Measurements from ENCODE around the gene SNRNP70. TPM values are rescaled to one million over a fixed set of nuclear protein-coding genes. Genes with fewer than 3 reads are reported as not detected.
A peak's percentile ranks its signal among the peaks of the same experiment; 100 is the strongest.
"Not testable (repeated sequence)": the region's sequence is repeated elsewhere in the genome, so short reads cannot be mapped to it uniquely, and the experiment has no call there.

The SNRNP70 gene
- total and polyA plus RNA-seq, 5 experiments from 2014 or later, result 42.3 to 741 (median 63.4) TPM

DNA sequence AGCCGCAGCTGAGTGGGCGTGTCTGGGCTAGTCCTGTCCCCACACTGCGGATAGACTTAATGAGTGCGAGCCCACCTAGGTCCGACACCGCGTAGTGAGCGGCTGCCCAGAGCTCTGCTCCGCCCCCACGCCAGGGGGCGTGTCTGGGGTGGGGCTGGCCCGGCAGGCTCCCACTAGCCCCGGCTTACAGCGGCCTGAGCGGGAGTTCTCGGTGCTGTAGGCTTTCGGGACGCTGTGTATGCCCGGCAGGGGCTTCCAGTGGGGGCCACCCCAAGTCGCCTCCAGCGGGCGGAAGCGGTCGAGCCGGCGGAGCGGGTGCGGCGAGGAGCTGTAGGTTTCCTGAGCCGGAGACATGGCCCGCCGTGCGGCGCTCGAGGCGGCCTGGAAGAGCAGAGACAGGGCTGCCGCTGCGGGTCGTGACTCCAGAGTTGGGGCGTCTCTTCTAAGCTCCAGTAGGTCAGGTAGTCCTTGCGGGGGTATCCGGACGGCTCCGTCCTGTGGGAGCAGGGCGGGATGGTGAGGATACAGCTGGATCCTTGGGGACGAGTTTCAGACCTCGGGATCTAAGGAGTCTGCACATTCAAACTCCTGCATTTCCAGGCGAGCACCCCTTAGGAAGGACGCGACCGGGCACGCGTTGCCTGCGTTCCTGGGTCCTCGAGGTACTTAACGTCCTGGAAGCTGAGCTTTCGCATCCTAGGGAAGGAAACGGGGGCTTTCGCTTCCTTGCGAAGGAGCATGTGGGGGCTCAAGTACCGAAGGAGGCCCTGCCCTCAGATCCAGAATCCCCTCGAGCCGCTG is 28.9 kb upstream of the SNRNP70 start:
- Mint-ChIP-seq H3K9me3 (no peaks in the 10 kb centered on the region), H3K4me3 (peak overlapping the region; percentile 78 to 95 (median 90)), H3K27me3 (peaks cover 14 to 37% (median 26%) of the 10 kb centered on the region in 5 donors), H3K36me3 (no peaks in the 10 kb centered on the region), H3K27ac (peak overlapping the region in 1 of 10 donors; percentile 11), H3K4me1 (peaks cover 9 to 27% (median 18%) of the 10 kb centered on the region in 4 donors)
- ATAC-seq (peak; percentile 77 to 78), DNase-seq (peak; percentile 16 to 72 (median 49))
- POLR2A ChIA-PET, result interaction anchor here (0.7 to 1.0 kb wide), 2 partner anchors 63 to 75 kb away, joined by 3 read pairs; partner anchors contain the start of gene GYS1

DNA sequence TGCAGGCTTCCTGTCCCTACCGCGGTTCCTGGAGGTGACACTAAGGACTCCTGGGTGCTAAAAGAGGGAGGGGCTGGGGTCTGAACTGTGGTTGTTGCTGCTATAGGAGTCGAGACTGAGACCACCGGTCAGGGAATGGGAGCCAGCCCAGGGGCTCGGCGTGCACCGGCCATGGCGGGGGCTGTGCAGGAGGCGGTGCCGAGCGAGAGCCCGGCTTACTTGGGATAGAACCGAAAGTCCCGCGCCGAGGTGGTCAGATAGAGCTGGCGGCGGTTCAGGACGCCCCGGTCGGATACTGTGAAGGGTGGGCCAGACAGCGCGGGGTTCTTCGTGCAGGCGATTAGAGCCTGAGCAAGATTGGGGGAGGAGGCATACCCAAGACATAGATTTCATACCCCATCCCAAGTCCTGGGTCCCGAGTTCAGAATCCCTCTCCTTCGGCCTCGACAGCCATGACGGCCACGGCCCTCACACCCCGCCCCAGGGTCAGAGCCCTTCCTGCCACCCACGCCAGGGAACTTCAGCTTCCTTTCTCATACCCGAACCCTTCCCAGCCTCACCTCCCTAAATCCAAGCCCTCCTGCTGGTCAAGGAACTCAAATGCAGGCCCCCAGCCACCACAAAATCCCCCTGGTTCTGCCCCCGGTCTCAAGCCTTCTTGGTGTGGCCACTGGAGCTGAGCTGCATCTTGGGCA is 28.2 kb upstream of the SNRNP70 start:
- H3K4me3 Mint-ChIP-seq, result peak overlapping the region; percentile 78 to 95 (median 90)
- peaks cover 9 to 27% (median 18%) of the 10 kb centered on the region in 4 donors for H3K4me1 Mint-ChIP-seq
- DNase-seq, result peak in 2 of 10 donors; percentile 3 to 15
- peak; percentile 6 to 28 for ATAC-seq
- POLR2A ChIA-PET, result interaction anchor here (0.6 to 1.1 kb wide), 3 partner anchors 57 to 65 kb away, joined by 3 read pairs; partner anchors contain the start of genes GYS1 and LIN7B
- H3K36me3 Mint-ChIP-seq, H3K9me3 Mint-ChIP-seq: not testable (repeated sequence)
- peaks cover 14 to 40% (median 26%) of the 10 kb centered on the region in 5 donors for H3K27me3 Mint-ChIP-seq
- H3K27ac Mint-ChIP-seq, result peak overlapping the region in 3 of 10 donors; percentile 13 to 81 (median 28)

GRCh38 chr19:49057636-49058234 is 27.5 kb upstream of the SNRNP70 start, which contains the start of gene CGB7:
Gene CGB7 (minus strand): TSS chr19:49057749. CDS start chr19:49055375, 2,374 bp downstream.
- Mint-ChIP-seq H3K9me3 (no peaks in the 10 kb centered on the region), H3K36me3 (no peaks in the 10 kb centered on the region), H3K4me3 (peak within 1 kb of the TSS; percentile 78 to 95 (median 90)), H3K27me3 (peaks cover 14 to 40% (median 26%) of the 10 kb centered on the region in 5 donors), H3K4me1 (peaks cover 9 to 27% (median 18%) of the 10 kb centered on the region in 4 donors), H3K27ac (peak within 1 kb of the TSS in 5 of 10 donors; percentile 13 to 81 (median 38))
- ATAC-seq (peak; percentile 38 to 51), DNase-seq (peak in 5 of 10 donors; percentile 16 to 51 (median 32))
- POLR2A ChIA-PET, result interaction anchor here (0.6 to 1.1 kb wide), 3 partner anchors 56 to 428 kb away, joined by 3 to 5 read pairs (median 3); partner anchors contain the start of gene LIN7B

GRCh38 chr19:49058562-49058961 is 26.7 kb upstream of the SNRNP70 start:
- H3K27ac Mint-ChIP-seq, result no peak overlapping the region
- peak in 1 of 10 donors; percentile 13 for DNase-seq
- H3K9me3 Mint-ChIP-seq, result no peaks in the 10 kb centered on the region
- no peaks in the 10 kb centered on the region for H3K36me3 Mint-ChIP-seq
- H3K4me3 Mint-ChIP-seq, result peak overlapping the region in 7 of 10 donors; percentile 10 to 95 (median 84)
- H3K4me1 Mint-ChIP-seq, result peaks cover 9 to 27% (median 18%) of the 10 kb centered on the region in 4 donors
- POLR2A ChIA-PET, result interaction anchor here (0.5 to 1.1 kb wide), 2 partner anchors 56 to 619 kb away, joined by 3 read pairs; partner anchors contain the start of genes LIN7B and PRMT1
- no peak for ATAC-seq
- H3K27me3 Mint-ChIP-seq, result peaks cover 14 to 46% (median 29%) of the 10 kb centered on the region in 5 donors

DNA sequence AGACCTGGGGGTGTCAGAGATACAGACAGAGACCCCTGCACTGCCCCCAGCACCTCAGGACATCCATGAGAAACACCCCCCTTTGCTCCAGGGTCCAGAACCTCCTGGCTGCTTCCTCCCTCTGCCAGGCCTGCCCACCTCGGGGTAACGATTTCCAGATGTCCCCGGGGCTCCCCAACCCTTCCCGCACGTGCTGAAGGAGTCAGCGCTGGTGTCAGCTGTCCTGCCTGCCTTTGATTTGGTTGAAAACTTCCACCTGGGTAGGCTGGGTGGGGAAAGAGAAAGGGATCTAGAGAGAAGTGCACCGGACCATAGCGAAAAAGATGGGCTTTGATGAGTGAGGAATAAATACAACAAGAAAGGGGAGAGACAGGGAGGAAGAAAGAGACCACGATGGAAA is 26.2 kb upstream of the SNRNP70 start:
- peak overlapping the region in 5 of 10 donors; percentile 10 to 75 (median 50) for H3K4me3 Mint-ChIP-seq
- ATAC-seq, result no peak
- H3K36me3 Mint-ChIP-seq, result no peaks in the 10 kb centered on the region
- peaks cover 9 to 27% (median 18%) of the 10 kb centered on the region in 4 donors for H3K4me1 Mint-ChIP-seq
- peaks cover 14 to 51% (median 30%) of the 10 kb centered on the region in 5 donors for H3K27me3 Mint-ChIP-seq
- no peak for DNase-seq
- POLR2A ChIA-PET, result interaction anchor here (0.5 kb wide), 1 partner anchor 618 kb away, joined by 3 read pairs; the partner anchor contains the start of gene PRMT1
- no peak overlapping the region for H3K27ac Mint-ChIP-seq
- H3K9me3 Mint-ChIP-seq, result no peaks in the 10 kb centered on the region

GRCh38 chr19:49061000-49061399 is 24.3 kb upstream of the SNRNP70 start:
- Mint-ChIP-seq H3K27me3 (peaks cover 18 to 64% (median 37%) of the 10 kb centered on the region in 5 donors), H3K27ac (no peak overlapping the region), H3K4me3 (no peak overlapping the region)

GRCh38 chr19:49061445-49061844 is 23.8 kb upstream of the SNRNP70 start:
- Mint-ChIP-seq H3K9me3 (no peaks in the 10 kb centered on the region), H3K36me3 (no peaks in the 10 kb centered on the region), H3K27ac (no peak overlapping the region)

More at GRCh38 chr19:49061000-49061399, 24.3 kb upstream of the SNRNP70 start:
- H3K9me3 Mint-ChIP-seq, result no peaks in the 10 kb centered on the region
- peaks cover 9 to 26% (median 20%) of the 10 kb centered on the region in 4 donors for H3K4me1 Mint-ChIP-seq
- POLR2A ChIA-PET, result no interaction called here
- DNase-seq (no peak), ATAC-seq (no peak)
- no peaks in the 10 kb centered on the region for H3K36me3 Mint-ChIP-seq

DNA sequence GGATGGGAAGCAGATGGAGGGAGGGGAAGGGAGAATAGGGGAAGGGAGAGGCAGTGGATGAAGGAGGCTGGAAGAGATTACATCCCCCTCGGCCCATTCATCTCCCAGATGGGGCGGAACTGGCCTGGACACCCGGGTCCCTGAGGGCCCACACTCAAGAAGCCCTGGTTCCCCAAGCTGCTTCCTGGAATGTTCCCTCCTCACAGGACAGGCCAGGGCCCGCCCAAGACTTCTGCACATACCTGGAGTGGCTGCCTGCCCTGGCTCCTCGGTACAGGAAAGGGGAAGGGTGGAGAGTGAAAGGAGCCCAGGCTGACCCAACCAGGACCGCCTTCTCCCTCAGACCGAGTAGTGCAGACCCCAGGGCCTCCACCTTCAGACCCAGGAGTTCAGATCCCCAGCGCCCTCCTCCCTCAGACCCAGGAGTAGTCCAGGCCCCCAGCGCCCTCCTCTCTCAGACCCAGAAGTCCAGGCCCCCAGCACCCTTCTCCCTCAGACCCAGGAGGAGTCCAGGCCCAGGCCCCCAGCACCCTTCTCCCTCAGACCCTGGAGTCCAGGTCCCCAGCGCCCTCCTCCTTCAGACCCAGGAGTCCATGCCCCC is 21.1 kb upstream of the SNRNP70 start:
- Mint-ChIP-seq H3K27me3 (peaks cover 25 to 66% (median 50%) of the 10 kb centered on the region in 5 donors), H3K27ac (no peak overlapping the region), H3K9me3 (peaks cover 0 to 3% (median 0%) of the 10 kb centered on the region in 9 donors), H3K4me3 (peak overlapping the region in 2 of 10 donors; percentile 1 to 36), H3K4me1 (peaks cover 0 to 5% (median under 1%) of the 10 kb centered on the region in 4 donors), H3K36me3 (peaks cover 0 to 2% (median 0%) of the 10 kb centered on the region in 3 donors)
- ATAC-seq, result no peak
- DNase-seq, result no peak
- POLR2A ChIA-PET, result no interaction called here

More at GRCh38 chr19:49061445-49061844, 23.8 kb upstream of the SNRNP70 start:
- Mint-ChIP-seq H3K27me3 (peaks cover 18 to 68% (median 41%) of the 10 kb centered on the region in 5 donors), H3K4me3 (no peak overlapping the region), H3K4me1 (peaks cover 9 to 21% (median 19%) of the 10 kb centered on the region in 4 donors)
- POLR2A ChIA-PET, result no interaction called here
- DNase-seq (no peak), ATAC-seq (no peak)

- POLR2A ChIA-PET, result interaction anchor here (0.6 kb wide), 1 partner anchor 45 kb away, joined by 3 read pairs; no protein-coding TSS in a partner anchor
- ATAC-seq, result peak; percentile 18 to 54
- Mint-ChIP-seq H3K4me3 (peak within 1 kb of the TSS in 5 of 10 donors; percentile 20 to 42 (median 26)), H3K27ac (peak within 1 kb of the TSS in 2 of 10 donors; percentile 37 to 79), H3K36me3 (peaks cover 0 to 9% (median 0%) of the 10 kb centered on the region in 3 donors), H3K27me3 (peaks cover 27 to 67% (median 51%) of the 10 kb centered on the region in 5 donors), H3K9me3 (peaks cover 0 to 9% (median 0%) of the 10 kb centered on the region in 9 donors), H3K4me1 (peaks cover 0 to 5% (median 0%) of the 10 kb centered on the region in 4 donors)
- DNase-seq, result no peak
These were observed 20.3 kb upstream of the SNRNP70 start, which contains the start of gene NTF4 for GRCh38 chr19:49064768-49065611. Gene NTF4 (minus strand): TSS chr19:49064818. CDS start chr19:49061997, 2,821 bp downstream.

- Mint-ChIP-seq H3K4me1 (peaks cover 0 to 5% (median 1%) of the 10 kb centered on the region in 4 donors), H3K9me3 (peaks cover 0 to 15% (median 0%) of the 10 kb centered on the region in 9 donors), H3K27ac (no peak overlapping the region), H3K4me3 (peak overlapping the region in 2 of 10 donors; percentile 36 to 57), H3K36me3 (peaks cover 0 to 15% (median 0%) of the 10 kb centered on the region in 3 donors), H3K27me3 (peaks cover 27 to 71% (median 53%) of the 10 kb centered on the region in 5 donors)
- no peak for DNase-seq
- POLR2A ChIA-PET, result no interaction called here
- no peak for ATAC-seq
These were observed 19.2 kb upstream of the SNRNP70 start for GRCh38 chr19:49065905-49066512.

Data from naive thymus-derived CD8-positive, alpha-beta T cell (primary cell).